GM18519 (cell line): ENCODE results near the gene SERPINA1.
"Not testable (repeated sequence)": the region's sequence is repeated elsewhere in the genome, so short reads cannot be mapped to it uniquely, and the experiment has no call there.

Experiments used
- ATAC-seq: cut with Tn5 transposase; IDR thresholded peaks from one replicate; pipeline ENCODE4 v1.9.1; 2021; ENCODE audit warnings: mild to moderate bottlenecking, moderate library complexity; ENCODE audit not compliant: unreplicated experiment, low FRiP score

SERPINA1 gene

GRCh38 chr14:94388384-94389103 is at the start of gene SERPINA1:
SERPINA1 (minus strand) TSS chr14:94388602; CDS start chr14:94383237, 5,365 bp downstream.
- ATAC-seq: no peak

GRCh38 chr14:94428610-94429009 is 40.2 kb upstream of the SERPINA1 start:
- no peak for ATAC-seq

GRCh38 chr14:94427016-94427613 is 38.7 kb upstream of the SERPINA1 start:
- no peak for ATAC-seq

- no peak for ATAC-seq
Measured at GRCh38 chr14:94426526-94426925, 38.1 kb upstream of the SERPINA1 start.

- ATAC-seq: no peak
Measured at GRCh38 chr14:94424371-94424770, 36.0 kb upstream of the SERPINA1 start.

- ATAC-seq: no peak
Measured at GRCh38 chr14:94423453-94424056, 35.2 kb upstream of the SERPINA1 start.

- no peak for ATAC-seq
Measured at GRCh38 chr14:94421316-94421715, 32.9 kb upstream of the SERPINA1 start.

GRCh38 chr14:94417497-94418205 is 29.2 kb upstream of the SERPINA1 start:
- not testable (repeated sequence) for ATAC-seq

GRCh38 chr14:94412671-94413638 is 24.6 kb upstream of the SERPINA1 start:
- ATAC-seq: no peak

GRCh38 chr14:94411638-94412037 is 23.2 kb upstream of the SERPINA1 start:
- no peak for ATAC-seq

GRCh38 chr14:94409430-94409829 is 21.0 kb upstream of the SERPINA1 start:
- not testable (repeated sequence) for ATAC-seq

GRCh38 chr14:94408546-94409095 is 20.2 kb upstream of the SERPINA1 start:
- ATAC-seq: no peak

- no peak for ATAC-seq
Measured at GRCh38 chr14:94407906-94408305, 19.5 kb upstream of the SERPINA1 start.

- no peak for ATAC-seq
Measured at GRCh38 chr14:94406910-94407309, 18.5 kb upstream of the SERPINA1 start.

GRCh38 chr14:94405486-94405885 is 17.1 kb upstream of the SERPINA1 start:
- no peak for ATAC-seq

GRCh38 chr14:94404561-94404960 is 16.2 kb upstream of the SERPINA1 start:
- ATAC-seq: no peak

GRCh38 chr14:94403312-94403932 is 15.0 kb upstream of the SERPINA1 start:
- no peak for ATAC-seq

GRCh38 chr14:94401083-94401482 is 12.7 kb upstream of the SERPINA1 start:
- no peak for ATAC-seq

- no peak for ATAC-seq
Measured at GRCh38 chr14:94400422-94400841, 12.0 kb upstream of the SERPINA1 start.
